22Rv1 (cell line): Measurements from ENCODE around the gene FGGY.
A peak's percentile ranks its signal among the peaks of the same experiment; 100 is the strongest.
"Not testable (repeated sequence)": the region's sequence is repeated elsewhere in the genome, so short reads cannot be mapped to it uniquely, and the experiment has no call there.

Source experiments
- H3K27ac ChIP-seq: fragments of 450-650 bp; 2 replicates; pipeline ENCODE4 v1.5.1; 2017
- CTCF ChIP-seq: fragments of 450-650 bp; IDR thresholded peaks from 2 replicates; pipeline ENCODE4 v1.5.1; 2017; ENCODE audit warnings: mild to moderate bottlenecking
- ZFX ChIP-seq: fragments of 450-650 bp; IDR thresholded peaks from 2 replicates; pipeline ENCODE4 v1.6.1; 2017; ENCODE audit warnings: antibody characterized with exemption, borderline replicate concordance

The FGGY gene

GRCh38 chr1:59295618-59296017, 1.3 kb upstream of the FGGY start:
- TF ChIP-seq ZFX, result no peak
- no peak for TF ChIP-seq CTCF
- H3K27ac ChIP-seq, result peak overlapping the region; percentile 95

GRCh38 chr1:59298026-59298583, 1.2 kb downstream of the FGGY start:
- H3K27ac ChIP-seq, result peak overlapping the region; percentile 95
- TF ChIP-seq CTCF (no peak), ZFX (no peak)

GRCh38 chr1:59298710-59299346, 1.9 kb downstream of the FGGY start:
- TF ChIP-seq ZFX (no peak), CTCF (no peak)
- no peak overlapping the region for H3K27ac ChIP-seq

- not testable (repeated sequence) for H3K27ac ChIP-seq
Observed at GRCh38 chr1:59299670-59300069, 2.8 kb downstream of the FGGY start.

- TF ChIP-seq CTCF (no peak), ZFX (no peak)
- H3K27ac ChIP-seq, result no peak overlapping the region
Observed at GRCh38 chr1:59302297-59302696, 5.4 kb downstream of the FGGY start.

- TF ChIP-seq ZFX (no peak), CTCF (no peak)
- H3K27ac ChIP-seq, result no peak overlapping the region
Observed at GRCh38 chr1:59302871-59303270, 6.0 kb downstream of the FGGY start.

- H3K27ac ChIP-seq, result no peak overlapping the region
- no peak for TF ChIP-seq CTCF
- TF ChIP-seq ZFX, result no peak
Observed at GRCh38 chr1:59305188-59305587, 8.3 kb downstream of the FGGY start.

GRCh38 chr1:59307591-59307990, 10.7 kb downstream of the FGGY start:
- H3K27ac ChIP-seq, result no peak overlapping the region
- TF ChIP-seq CTCF, result no peak
- no peak for TF ChIP-seq ZFX
